ENCODE results near the gene FUZ.

Gene FUZ

DNA sequence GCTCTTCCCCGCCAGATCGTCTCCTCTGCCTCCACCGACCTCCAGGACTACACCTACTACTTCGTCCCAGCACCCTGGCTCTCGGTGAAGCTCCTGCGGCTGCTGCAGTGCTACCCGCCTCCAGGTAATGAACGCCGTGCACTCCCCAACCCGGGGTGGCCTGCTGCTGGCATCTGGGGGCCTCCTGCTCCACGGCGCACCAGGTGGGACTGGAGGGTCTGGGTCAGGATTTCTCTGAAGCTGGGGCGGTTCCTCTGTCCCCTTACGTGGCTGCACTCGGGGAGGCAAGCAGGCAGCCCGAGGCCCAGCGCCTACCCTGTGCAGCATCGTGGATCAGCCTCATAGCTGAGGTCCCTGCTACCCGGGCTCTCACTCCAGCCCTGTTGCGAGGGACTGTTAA is 17.5 kb downstream of the FUZ start:
- TF ChIP-seq CTCF (IDR thresholded peaks at IDR 0.05; ENCODE audit: extremely low read depth, missing control alignments): no peak
- no peak for DNase-seq (ENCODE audit: low spot score)

- DNase-seq (ENCODE audit: low spot score): no peak
- no peak for TF ChIP-seq CTCF (IDR thresholded peaks at IDR 0.05; ENCODE audit: extremely low read depth, missing control alignments)
Observed at GRCh38 chr19:49793561-49793840, 19.6 kb downstream of the FUZ start.

DNA sequence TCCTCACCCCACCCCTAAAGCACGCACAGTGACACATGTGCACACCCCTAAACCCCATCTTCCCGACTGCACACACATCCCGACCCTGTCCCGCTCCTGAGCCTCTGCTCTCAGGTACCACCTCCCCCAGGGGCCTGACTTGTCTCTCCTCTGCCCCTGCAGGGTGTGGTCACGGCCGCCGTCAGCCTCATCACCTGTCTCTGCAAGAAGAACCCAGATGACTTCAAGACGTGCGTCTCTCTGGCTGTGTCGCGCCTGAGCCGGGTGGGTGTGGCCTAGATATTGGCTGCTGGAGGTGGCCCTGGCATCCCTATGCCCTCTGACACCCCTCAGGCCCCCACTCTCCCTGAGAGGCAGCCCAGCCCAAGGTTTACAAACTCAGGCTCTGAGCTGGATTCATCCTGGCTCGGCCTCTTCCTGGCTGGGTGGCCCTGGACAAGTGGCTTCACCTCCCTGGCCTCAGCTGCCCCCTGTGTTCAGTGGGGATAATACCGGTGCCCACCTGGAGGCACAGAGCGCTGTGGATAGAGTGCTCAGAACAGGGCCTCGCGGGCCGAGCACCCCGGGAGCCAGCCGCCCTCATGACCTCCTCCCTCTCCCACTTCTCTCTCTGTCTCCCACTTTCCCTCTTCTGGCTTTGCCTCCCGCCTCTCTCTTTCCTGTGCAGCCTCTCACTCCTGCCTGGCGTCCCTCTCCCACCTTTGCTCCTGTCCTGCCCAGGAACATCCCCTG is 20.1 kb downstream of the FUZ start:
- DNase-seq (ENCODE audit: low spot score): no peak
- TF ChIP-seq CTCF (IDR thresholded peaks at IDR 0.05; ENCODE audit: extremely low read depth, missing control alignments): no peak

- DNase-seq (ENCODE audit: low spot score): no peak
Observed at GRCh38 chr19:49791776-49792445, 21.2 kb downstream of the FUZ start.

DNA sequence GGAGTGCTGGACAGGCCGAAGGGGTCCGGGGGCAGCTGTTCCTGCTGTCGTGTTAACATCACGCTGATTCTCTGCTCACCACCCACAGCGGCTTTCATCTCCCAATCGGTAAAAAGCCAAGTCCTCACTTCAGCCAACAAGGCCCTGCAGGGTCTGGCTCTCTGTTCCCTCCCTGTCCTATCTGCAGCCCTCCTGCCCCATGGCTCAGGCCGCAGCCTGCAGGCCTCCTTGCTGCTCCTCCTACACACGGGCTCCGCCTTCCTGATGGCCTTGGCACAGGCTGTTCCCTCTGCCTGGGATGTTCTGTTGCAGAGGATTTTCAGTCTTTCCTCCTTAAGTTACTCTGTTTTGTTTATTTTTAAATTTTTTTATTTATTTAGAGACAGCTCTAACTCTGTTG is 22.2 kb downstream of the FUZ start:
- TF ChIP-seq CTCF (IDR thresholded peaks at IDR 0.05; ENCODE audit: extremely low read depth, missing control alignments): no peak
- DNase-seq (ENCODE audit: low spot score): no peak

More at GRCh38 chr19:49791776-49792445, 21.2 kb downstream of the FUZ start:
- no peak for TF ChIP-seq CTCF (IDR thresholded peaks at IDR 0.05; ENCODE audit: extremely low read depth, missing control alignments)

DNA sequence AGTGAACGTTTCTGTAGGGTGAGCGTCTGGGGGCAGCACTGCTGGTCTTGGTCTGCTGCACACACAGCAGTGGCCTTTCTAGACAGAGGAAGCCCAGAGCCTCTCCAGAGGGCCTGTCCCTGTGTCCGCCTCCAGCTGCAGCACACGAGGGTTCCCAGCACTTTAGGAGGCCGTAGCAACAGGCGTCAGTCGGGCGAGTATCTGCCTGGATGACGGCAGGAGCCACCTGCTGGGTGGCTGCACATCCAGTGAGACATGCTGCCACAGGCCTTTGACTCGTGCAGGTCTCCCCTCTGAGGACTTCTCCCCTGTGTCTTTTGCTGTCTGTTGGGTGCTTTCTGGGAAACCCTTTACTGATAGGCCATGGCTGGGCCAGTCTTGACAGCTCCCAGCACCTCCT is 24.2 kb downstream of the FUZ start:
- no peak for TF ChIP-seq CTCF (IDR thresholded peaks at IDR 0.05; ENCODE audit: extremely low read depth, missing control alignments)
- no peak for DNase-seq (ENCODE audit: low spot score)

DNA sequence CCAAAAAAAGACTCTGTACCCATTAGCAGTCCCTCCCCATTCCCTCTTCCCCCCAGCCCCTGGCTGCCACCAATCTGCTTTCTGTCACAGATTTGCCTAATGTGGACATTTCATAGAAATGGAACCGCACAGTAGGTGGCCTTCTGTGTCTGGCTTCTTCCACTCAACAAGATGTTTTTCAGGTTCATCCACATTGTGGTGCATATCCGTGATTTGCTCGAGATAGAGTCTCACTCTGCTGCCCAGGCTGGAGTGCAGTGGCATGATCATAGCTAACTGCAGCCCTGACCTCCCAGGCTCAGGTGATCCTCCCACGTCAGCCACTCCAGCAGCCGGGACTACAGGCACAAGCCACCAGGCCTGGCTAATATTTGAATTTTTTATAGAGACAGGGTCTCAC is 25.3 kb downstream of the FUZ start:
- TF ChIP-seq CTCF (IDR thresholded peaks at IDR 0.05; ENCODE audit: extremely low read depth, missing control alignments): no peak
- DNase-seq (ENCODE audit: low spot score): no peak

All from GM20000 (cell line).